Measurements from ENCODE around the gene ZHX3. TPM values are rescaled to one million over a fixed set of nuclear protein-coding genes. Genes with fewer than 3 reads are reported as not detected.

Gene ZHX3
- total RNA-seq, 3 donors from 2014 or later (not counting 1 experiment from before 2014, with no cell fraction given): 9.0 to 11.8 (median 10.3) TPM

GRCh38 chr20:41360831-41361756 is 43.6 kb upstream of the ZHX3 start:
- Mint-ChIP-seq H3K4me3 (no peak overlapping the region), H3K27me3 (ENCODE audit: low read depth in 2 of 2) (peaks cover 13 to 14% of the 10 kb centered on the region in 2 donors), H3K4me1 (peaks cover 0 to 5% of the 10 kb centered on the region in 2 donors), H3K27ac (no peak overlapping the region), H3K9me3 (no peaks in the 10 kb centered on the region), H3K36me3 (no peaks in the 10 kb centered on the region)
- H3K36me3 ChIP-seq (ENCODE audit: control insufficient read depth, insufficient read depth, low read length): no peaks in the 10 kb centered on the region
- no peaks in the 10 kb centered on the region for H3K9me3 ChIP-seq (ENCODE audit: control insufficient read depth, insufficient read depth, low read length)
- H3K4me3 ChIP-seq (ENCODE audit: low read length): no peak overlapping the region
- intact Hi-C loops (cut with micrococcal nuclease): no loop called here
- ATAC-seq: no peak
- no peak for DNase-seq
- TF ChIP-seq CTCF (IDR thresholded peaks at IDR 0.05): no peak
- WGBS (ENCODE audit: insufficient coverage): 88% methylated on average over 22 of the region's 22 CpGs
- no peaks in the 10 kb centered on the region for H3K27me3 ChIP-seq (ENCODE audit: control insufficient read depth, insufficient read depth, low read length)
- no peak overlapping the region for H3K27ac ChIP-seq (ENCODE audit: low read length)
- no peaks in the 10 kb centered on the region for H3K4me1 ChIP-seq (ENCODE audit: control insufficient read depth, insufficient read depth, low read length)

GRCh38 chr20:41359541-41360011 is 42.0 kb upstream of the ZHX3 start:
- H3K4me3 Mint-ChIP-seq: no peak overlapping the region
- 91% methylated on average over 9 of the region's 9 CpGs for whole genome bisulfite sequencing (ENCODE audit: insufficient coverage)

GRCh38 chr20:41358717-41359116 is 41.2 kb upstream of the ZHX3 start:
- no peak for ATAC-seq
- 87% methylated on average over 6 of the region's 7 CpGs for WGBS (ENCODE audit: insufficient coverage)
- Histone ChIP-seq H3K4me3 (ENCODE audit: low read length) (no peak overlapping the region), H3K27me3 (ENCODE audit: control insufficient read depth, insufficient read depth, low read length) (no peaks in the 10 kb centered on the region), H3K36me3 (ENCODE audit: control insufficient read depth, insufficient read depth, low read length) (no peaks in the 10 kb centered on the region), H3K4me1 (ENCODE audit: control insufficient read depth, insufficient read depth, low read length) (no peaks in the 10 kb centered on the region), H3K27ac (ENCODE audit: low read length) (no peak overlapping the region), H3K9me3 (ENCODE audit: control insufficient read depth, insufficient read depth, low read length) (no peaks in the 10 kb centered on the region)
- intact Hi-C loops (cut with micrococcal nuclease): no loop called here
- no peak for DNase-seq
- Mint-ChIP-seq H3K9me3 (no peaks in the 10 kb centered on the region), H3K27me3 (ENCODE audit: low read depth in 2 of 2) (no peaks in the 10 kb centered on the region), H3K27ac (no peak overlapping the region), H3K4me3 (no peak overlapping the region), H3K36me3 (no peaks in the 10 kb centered on the region), H3K4me1 (no peaks in the 10 kb centered on the region)
- no peak for TF ChIP-seq CTCF (IDR thresholded peaks at IDR 0.05)

More at GRCh38 chr20:41359541-41360011, 42.0 kb upstream of the ZHX3 start:
- no peak overlapping the region for H3K27ac Mint-ChIP-seq
- no peaks in the 10 kb centered on the region for H3K36me3 ChIP-seq (ENCODE audit: control insufficient read depth, insufficient read depth, low read length)
- peaks cover 0 to 2% of the 10 kb centered on the region in 2 donors for H3K4me1 Mint-ChIP-seq
- intact Hi-C loops (cut with micrococcal nuclease): no loop called here
- H3K27me3 Mint-ChIP-seq (ENCODE audit: low read depth in 2 of 2): peaks cover 2% of the 10 kb centered on the region in 2 donors
- no peak overlapping the region for H3K4me3 ChIP-seq (ENCODE audit: low read length)
- no peaks in the 10 kb centered on the region for H3K9me3 Mint-ChIP-seq
- no peaks in the 10 kb centered on the region for H3K36me3 Mint-ChIP-seq
- ATAC-seq: no peak
- no peaks in the 10 kb centered on the region for H3K9me3 ChIP-seq (ENCODE audit: control insufficient read depth, insufficient read depth, low read length)
- no peak overlapping the region for H3K27ac ChIP-seq (ENCODE audit: low read length)
- no peak for TF ChIP-seq CTCF (IDR thresholded peaks at IDR 0.05)
- H3K4me1 ChIP-seq (ENCODE audit: control insufficient read depth, insufficient read depth, low read length): no peaks in the 10 kb centered on the region
- no peaks in the 10 kb centered on the region for H3K27me3 ChIP-seq (ENCODE audit: control insufficient read depth, insufficient read depth, low read length)
- DNase-seq: no peak
